Measurements from ENCODE around the gene DUSP15.
A peak's percentile ranks its signal among the peaks of the same experiment; 100 is the strongest.
"Not testable (repeated sequence)": the region's sequence is repeated elsewhere in the genome, so short reads cannot be mapped to it uniquely, and the experiment has no call there.

The DUSP15 gene, protein sequence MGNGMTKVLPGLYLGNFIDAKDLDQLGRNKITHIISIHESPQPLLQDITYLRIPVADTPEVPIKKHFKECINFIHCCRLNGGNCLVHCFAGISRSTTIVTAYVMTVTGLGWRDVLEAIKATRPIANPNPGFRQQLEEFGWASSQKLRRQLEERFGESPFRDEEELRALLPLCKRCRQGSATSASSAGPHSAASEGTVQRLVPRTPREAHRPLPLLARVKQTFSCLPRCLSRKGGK

DNA sequence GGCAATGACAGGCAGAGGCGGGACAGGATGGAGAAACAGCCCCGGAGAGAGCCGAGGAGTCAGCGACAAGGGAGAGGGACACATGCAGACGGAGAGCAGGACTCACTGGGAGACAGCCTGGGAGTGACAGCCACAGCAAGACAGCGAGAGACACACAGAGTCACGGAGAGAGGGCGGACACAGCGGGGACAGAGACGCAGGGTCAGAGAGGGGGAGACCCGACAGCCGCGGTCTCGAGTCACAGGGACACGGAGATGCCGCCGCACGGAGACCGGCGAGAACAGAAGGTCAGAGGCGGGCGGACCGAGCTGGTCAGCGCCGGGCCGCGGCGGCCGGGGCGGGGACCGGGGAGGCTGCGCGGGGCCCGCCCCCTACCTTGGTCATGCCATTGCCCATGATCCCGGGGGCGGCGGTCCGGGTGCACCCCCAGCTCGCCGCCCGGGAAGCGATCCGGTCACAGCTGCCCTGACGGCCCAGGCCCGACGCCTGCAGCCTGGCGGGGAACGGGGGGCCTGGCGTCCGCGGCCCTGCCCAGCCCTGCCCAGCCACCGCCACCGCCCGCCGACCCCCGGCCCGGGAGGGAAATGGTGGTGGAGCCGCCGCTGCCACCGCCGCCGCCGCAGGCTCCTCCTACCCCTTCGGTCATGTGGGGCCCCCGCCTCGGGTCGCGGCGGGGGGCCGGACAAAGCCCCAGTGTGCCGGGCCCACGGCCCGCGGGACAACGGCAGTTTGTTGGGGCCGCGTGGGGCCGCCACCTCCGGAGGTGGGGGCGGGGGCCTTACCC lies at the start of gene DUSP15, which contains the start of gene TTLL9:
Gene DUSP15 (minus strand): TSS at position 586 of the 784 bp plus-strand sequence. CDS start 190 bp downstream, at position 396.
Gene TTLL9 (plus strand): TSS at position 693 of the 784 bp plus-strand sequence. CDS start 493 bp downstream, outside the sequence.
- DNase-seq: peak; percentile 16

GRCh38 chr20:31919410-31920155 lies 49.3 kb upstream of the DUSP15 start:
- no peak for DNase-seq

DNA sequence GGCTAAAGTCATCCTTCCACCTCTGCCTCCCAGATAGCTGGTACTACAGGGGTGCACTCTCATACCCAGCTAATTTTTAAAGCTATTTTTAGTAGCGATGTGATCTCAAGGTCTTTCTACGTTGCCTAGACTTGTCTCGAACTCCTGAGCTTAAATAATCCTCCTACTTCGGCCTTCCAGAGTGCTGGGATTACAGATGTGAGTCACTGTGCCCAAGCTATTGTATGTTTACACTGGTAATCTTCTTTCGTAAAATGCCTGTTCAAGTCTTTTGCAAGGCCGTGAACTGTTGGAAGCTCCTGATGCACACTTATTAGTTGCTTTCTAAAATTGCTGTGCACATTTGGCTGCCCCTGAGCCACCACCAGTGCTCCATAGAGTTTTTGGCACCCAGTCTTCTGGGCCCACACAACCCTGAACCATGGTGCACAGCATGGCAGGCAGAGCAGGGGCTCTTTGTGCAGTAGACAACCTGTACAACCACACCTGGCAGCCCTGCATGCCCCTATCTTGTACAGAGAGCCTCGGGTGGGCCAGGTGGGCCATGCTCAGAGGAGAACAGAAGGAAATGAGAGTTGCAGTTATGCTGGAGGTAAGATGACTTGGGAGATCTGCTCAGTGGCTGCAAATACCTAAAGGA lies 48.3 kb upstream of the DUSP15 start:
- no peak for DNase-seq

DNA sequence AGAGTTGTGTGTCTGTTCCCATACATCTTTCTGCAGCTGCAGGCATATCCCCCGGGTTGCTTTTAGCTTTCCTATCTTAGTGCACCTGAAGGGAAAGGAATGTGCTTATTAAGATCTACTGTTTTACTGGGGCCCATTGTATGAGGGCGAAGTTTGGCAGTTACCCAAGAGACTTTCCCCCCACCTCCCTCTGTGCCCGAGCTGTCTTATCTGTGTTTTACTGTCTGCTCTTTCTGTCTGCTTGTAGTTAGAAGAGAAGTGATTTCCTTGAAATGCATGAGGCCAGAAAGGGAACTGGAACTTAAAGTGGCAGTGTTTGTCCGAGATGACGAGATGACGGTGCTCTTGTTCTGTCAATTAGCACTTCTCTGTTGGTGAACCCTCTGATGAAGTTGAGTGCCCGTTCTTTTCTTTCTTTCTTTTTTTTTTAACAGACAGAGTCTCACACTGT lies 47.7 kb upstream of the DUSP15 start:
- not testable (repeated sequence) for DNase-seq

DNA sequence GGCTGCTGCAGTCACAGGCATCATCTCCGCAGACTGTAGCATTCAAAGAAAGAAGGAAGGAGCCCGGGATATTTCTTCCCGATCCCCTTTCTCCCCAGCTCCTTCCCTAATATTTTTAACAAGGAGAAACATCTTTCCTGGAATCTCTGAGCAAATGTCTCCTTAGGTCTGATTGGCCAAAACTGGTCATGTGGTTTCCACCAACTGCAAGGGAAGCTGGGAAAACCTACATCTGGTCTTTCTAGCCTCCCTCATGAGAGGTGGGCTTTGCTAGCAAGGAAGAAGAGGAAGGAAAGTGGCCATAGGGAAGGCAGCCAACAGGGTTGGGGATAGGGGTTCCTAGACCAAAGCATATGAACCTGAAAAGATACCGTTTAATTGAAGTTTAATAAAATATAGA lies 46.4 kb upstream of the DUSP15 start:
- no peak for DNase-seq

GRCh38 chr20:31915491-31916280 lies 45.4 kb upstream of the DUSP15 start:
- DNase-seq: no peak

DNA sequence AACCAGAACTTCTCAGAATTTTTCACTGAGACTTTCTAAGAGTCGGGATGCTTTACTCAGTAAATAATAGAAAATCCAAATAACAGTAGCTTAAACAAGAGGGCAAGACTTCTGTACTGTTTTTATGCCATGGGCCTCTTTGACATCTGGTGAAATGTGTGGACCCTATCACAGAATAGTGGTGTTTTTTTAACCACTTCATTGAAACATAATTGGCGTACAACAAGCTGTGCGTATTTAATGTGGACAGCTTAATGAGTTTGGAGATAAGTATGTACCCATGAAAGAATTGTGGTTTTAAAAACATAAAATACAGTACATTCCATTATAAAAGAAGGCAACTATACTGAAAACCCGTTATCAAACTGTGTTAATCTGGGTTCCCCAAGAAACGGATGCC lies 43.8 kb upstream of the DUSP15 start:
- DNase-seq: no peak

DNA sequence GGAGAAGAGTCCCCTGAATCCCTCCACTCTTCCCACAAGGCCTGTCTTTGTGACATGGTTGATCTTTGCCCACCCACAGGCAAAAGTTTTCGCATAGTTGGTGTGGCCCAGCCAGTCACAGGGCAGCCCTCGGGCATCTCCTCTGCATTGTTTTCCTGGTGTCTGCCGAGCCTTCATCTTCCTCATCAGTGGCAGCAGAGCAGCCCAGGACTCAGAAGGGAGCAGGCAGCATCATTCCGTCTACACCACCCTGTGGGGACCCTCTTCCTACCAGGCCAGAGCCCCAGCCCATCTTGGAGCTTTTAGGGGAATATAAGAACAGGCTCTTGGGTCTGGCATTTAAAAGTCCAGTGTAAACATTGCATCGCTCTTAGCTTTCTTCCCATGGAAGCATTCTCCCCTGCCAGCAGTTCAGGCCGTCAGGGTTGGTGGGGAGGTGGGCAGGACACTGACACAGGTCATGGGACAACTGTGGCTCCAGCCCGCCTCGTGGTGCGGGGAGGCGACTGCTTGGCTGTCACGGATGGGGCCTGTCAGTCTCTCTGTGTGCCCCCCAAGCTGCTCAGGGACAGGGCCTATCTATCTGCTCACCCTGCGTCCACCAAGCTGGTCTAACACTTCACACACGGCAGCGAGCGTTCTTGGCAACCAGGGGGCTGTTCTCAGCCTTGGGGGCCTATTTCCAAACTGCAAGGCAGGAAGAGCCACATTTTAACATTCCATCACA lies 43.3 kb upstream of the DUSP15 start:
- DNase-seq: no peak

DNA sequence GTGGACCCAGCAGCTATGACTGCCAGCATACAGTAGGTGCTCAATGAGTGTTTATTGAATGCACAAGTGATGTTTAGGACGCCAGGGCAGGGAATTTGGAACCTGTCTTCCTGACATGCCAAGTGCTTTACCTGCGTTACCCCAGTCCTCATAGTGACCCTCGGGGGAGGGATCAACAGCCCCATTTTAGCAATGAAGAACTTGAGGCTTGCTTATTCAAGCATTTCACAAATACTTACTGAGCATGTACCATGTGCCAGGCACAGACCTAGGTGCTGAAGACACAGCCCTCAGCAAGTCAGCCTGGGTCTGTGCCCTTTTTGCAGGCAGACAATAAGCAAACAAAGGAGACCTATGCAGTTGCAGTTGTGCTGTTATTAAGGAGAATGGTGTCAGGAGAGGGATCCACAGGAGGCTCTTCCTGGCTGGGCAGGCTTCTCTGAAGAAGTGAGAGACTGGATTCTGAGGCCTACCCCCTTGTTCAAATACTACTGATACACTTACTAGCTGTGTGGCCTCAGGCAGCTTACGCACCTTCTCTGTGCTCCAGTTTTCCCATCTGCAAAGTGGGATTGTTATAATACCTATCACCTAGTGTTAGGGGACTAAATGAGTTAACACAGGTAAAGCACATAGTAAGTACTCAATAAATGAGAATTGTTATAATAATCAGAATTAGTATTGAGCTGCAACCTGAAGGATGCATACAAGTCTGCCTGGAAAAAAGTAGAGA lies 39.9 kb upstream of the DUSP15 start:
- no peak for DNase-seq

GRCh38 chr20:31909253-31910070 lies 39.1 kb upstream of the DUSP15 start:
- no peak for DNase-seq

DNA sequence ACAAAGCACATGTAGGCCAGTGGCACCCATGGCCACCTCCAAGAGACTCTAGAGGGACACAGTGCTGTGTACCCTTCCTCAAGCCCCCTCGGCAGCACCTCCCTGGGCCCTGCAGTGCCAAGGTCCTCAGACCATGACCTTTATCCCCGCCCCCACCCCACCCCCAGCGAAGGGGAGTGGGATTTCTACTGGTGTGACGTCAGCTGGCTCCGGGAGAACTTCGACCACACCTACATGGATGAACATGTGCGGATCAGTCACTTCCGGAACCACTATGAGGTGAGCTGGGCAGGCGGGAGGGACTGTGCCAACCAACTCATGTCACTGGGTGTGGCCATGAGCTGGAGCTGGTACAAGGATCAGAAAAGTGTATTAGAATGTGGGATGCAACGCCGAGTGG lies 38.1 kb upstream of the DUSP15 start:
- DNase-seq: no peak

DNA sequence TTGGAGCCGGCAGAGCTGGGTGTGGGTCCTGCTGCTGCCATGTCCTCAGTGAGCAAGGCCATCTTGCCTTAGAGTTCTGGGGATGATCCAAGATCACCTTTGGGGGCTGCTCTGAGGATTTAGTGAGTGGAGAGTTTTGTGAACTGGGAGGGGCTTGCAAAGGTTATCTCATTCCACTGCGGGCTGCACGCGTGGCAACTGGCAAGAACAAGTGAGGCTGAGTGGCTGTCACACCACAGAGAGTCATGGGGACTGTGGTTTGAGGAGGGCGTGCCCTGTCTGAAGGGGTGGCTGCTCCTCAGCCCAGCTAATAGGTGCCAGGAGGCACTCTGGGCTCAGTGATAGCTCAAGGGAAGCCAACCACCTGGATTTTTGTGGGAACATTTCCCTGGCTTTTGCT lies 37.7 kb upstream of the DUSP15 start:
- DNase-seq: no peak

DNA sequence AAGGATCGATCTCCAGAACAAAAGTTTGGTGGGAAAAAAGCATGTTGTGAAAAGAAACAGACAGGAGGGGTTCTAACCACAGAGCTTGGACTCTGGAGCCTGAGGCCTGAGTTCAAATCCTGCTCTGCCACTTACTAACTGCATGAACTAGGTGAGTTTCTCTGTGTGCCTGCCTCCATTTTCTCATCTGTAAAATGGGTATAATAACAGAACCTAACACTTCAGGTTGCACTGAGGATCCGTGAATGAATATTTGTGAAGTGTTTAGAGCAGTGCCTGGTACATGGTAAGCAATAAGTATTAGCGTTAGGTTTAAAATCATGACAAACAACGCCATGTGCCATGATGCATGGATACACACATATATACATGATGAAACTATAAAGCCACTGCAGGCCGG lies 36.7 kb upstream of the DUSP15 start:
- no peak for DNase-seq

- no peak for DNase-seq
These were observed 35.7 kb upstream of the DUSP15 start for GRCh38 chr20:31906001-31906400.

DNA sequence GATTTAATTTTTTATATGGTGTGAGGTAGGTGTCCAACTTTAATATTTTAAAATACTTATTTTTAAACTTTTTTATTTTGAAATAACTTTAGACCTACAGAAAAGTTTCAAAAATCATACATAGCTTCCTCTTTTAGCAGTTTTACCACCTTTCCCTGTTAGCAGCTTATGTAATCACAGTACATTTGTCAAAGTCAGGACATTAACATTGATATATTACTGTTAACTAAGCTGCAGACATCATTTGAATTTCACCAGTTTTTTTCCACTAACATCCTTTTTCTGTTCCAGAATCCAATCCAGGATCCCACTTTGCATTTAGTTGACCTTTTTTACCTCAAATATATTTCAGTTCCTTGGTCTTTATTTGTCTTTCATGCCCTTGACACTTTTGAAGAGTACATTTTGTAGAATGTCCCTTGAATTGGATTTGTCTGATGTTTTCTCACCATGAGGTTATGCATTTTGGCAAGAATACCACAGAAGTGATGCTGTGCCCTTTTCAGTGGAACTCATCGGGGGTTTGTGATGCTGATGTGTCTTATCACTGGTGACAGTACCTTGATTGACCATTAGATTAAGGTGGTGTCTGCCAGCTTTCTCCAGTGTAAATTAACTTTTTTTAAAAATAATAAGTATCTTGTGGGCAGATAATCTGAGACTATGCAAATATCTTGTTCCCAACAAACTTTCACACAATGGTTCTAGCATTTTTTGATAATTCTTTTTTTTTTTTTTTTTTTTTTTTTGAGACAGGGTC lies 33.5 kb upstream of the DUSP15 start:
- no peak for DNase-seq

DNA sequence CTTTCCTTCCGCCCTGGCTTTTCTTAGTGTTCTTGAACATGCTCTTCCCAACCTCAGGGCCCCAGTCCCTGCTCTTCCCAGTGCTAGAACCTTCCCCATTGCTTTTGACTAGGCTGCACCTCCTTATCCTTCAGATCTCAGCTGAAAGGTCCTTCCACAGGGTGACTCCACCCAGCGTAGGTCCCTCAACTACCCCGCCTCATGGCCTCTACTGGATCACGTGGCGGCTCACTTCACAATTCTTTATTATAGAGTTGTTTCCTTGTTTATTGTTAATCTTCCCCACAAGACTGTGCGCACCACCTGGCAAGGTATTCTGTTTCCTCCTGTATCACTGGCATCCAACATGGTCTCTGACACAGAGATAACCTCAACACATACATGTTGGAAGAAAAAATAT lies 31.3 kb upstream of the DUSP15 start:
- DNase-seq: no peak

DNA sequence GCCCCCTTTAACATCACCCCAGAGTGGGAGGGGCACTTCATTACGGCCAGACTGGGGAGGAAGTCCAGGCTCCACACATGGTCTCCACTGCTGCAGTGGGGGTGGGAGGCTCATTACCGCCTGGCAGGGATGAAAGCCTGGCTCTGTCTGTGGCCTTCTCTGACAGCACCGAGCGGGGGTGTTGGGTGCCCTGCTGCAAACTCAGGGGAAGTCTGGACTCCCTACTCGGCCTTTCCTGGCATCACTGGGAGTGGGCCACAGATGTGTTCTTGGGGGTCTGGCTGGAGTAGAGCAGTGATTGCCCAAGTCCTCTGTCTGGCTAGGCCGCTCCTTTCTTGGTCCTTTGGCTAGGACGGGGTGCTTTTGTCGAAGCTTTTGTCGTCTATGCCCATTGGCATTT lies 27.2 kb upstream of the DUSP15 start:
- no peak for DNase-seq

GRCh38 chr20:31896049-31896448 lies 25.7 kb upstream of the DUSP15 start:
- DNase-seq: no peak
